Stimulated activated CD4-positive, alpha-beta T cell treated with anti-CD3 and anti-CD28 coated beads, Interleukin-12 subunit alpha, Interleukin-12 subunit beta, amount 100 ng/mL, for 4 hours (primary cell): ENCODE results near the gene PRMT7.

ENCODE experiments used
- DNase-seq: peaks from one replicate; pipeline ENCODE4 v3.0.0-alpha.2; 2020

PRMT7 gene

GRCh38 chr16:68313116-68313515 lies 2.3 kb downstream of the PRMT7 start:
- DNase-seq: no peak

GRCh38 chr16:68319185-68319908 lies 8.5 kb downstream of the PRMT7 start:
- peak; percentile 13 for DNase-seq

- no peak for DNase-seq
Observed at GRCh38 chr16:68324336-68324735, 13.5 kb downstream of the PRMT7 start.

- DNase-seq: no peak
Observed at GRCh38 chr16:68324780-68325357, 14.1 kb downstream of the PRMT7 start.

- DNase-seq: peak; percentile 67
Observed at GRCh38 chr16:68328151-68328859, 17.5 kb downstream of the PRMT7 start.

- DNase-seq: no peak
Observed at GRCh38 chr16:68328860-68329390, 18.1 kb downstream of the PRMT7 start.

- DNase-seq: no peak
Observed at GRCh38 chr16:68331879-68332410, 21.1 kb downstream of the PRMT7 start.

GRCh38 chr16:68332411-68333121 lies 21.7 kb downstream of the PRMT7 start:
- no peak for DNase-seq

GRCh38 chr16:68335175-68335574 lies 24.4 kb downstream of the PRMT7 start:
- no peak for DNase-seq

- no peak for DNase-seq
Observed at GRCh38 chr16:68338326-68339119, 27.7 kb downstream of the PRMT7 start.

- no peak for DNase-seq
Observed at GRCh38 chr16:68339214-68339613, 28.4 kb downstream of the PRMT7 start.

GRCh38 chr16:68342620-68343019 lies 31.8 kb downstream of the PRMT7 start:
- no peak for DNase-seq

- no peak for DNase-seq
Observed at GRCh38 chr16:68343137-68343536, 32.3 kb downstream of the PRMT7 start.

- no peak for DNase-seq
Observed at GRCh38 chr16:68344252-68344651, 33.4 kb downstream of the PRMT7 start.

GRCh38 chr16:68345351-68345810 lies 34.6 kb downstream of the PRMT7 start:
- DNase-seq: no peak

- no peak for DNase-seq
Observed at GRCh38 chr16:68345958-68346635, 35.3 kb downstream of the PRMT7 start.

GRCh38 chr16:68346892-68347480 lies 36.2 kb downstream of the PRMT7 start:
- no peak for DNase-seq

GRCh38 chr16:68347605-68348004 lies 36.8 kb downstream of the PRMT7 start:
- DNase-seq: no peak

- no peak for DNase-seq
Observed at GRCh38 chr16:68348639-68349445, 38.0 kb downstream of the PRMT7 start.

- DNase-seq: no peak
Observed at GRCh38 chr16:68349838-68350410, 39.1 kb downstream of the PRMT7 start.
